Raji (cell line): ENCODE results near the gene UBXN2A.

Experiments
- POLR2A ChIP-seq: IDR thresholded peaks from 2 replicates; pipeline ENCODE4 v1.6.1; 2011; ENCODE audit warnings: low read depth, low read length, control low read depth; ENCODE audit not compliant: insufficient read depth

The UBXN2A gene

GRCh38 chr2:23993736-23994269, 53.5 kb downstream of the UBXN2A start:
- TF ChIP-seq POLR2A: no peak

GRCh38 chr2:23994567-23994966, 54.3 kb downstream of the UBXN2A start:
- no peak for TF ChIP-seq POLR2A

- no peak for TF ChIP-seq POLR2A
These were observed 67.4 kb downstream of the UBXN2A start for GRCh38 chr2:24007693-24008092.

GRCh38 chr2:24008672-24009366, 68.6 kb downstream of the UBXN2A start:
- no peak for TF ChIP-seq POLR2A

- TF ChIP-seq POLR2A: no peak
These were observed 69.1 kb downstream of the UBXN2A start for GRCh38 chr2:24009367-24009679.

GRCh38 chr2:24009680-24010476, 69.6 kb downstream of the UBXN2A start, which contains the start of gene MFSD2B:
Gene MFSD2B (plus strand): TSS chr2:24010085. CDS start chr2:24010097, 12 bp downstream.
- no peak for TF ChIP-seq POLR2A

- TF ChIP-seq POLR2A: no peak
These were observed 70.4 kb downstream of the UBXN2A start for GRCh38 chr2:24010477-24011249.

GRCh38 chr2:24011250-24012104, 71.2 kb downstream of the UBXN2A start:
- TF ChIP-seq POLR2A: no peak

- TF ChIP-seq POLR2A: no peak
These were observed 72.4 kb downstream of the UBXN2A start for GRCh38 chr2:24012521-24013188.

GRCh38 chr2:24015562-24016375, 75.5 kb downstream of the UBXN2A start:
- TF ChIP-seq POLR2A: no peak

- no peak for TF ChIP-seq POLR2A
These were observed 76.1 kb downstream of the UBXN2A start for GRCh38 chr2:24016376-24016761.

- TF ChIP-seq POLR2A: no peak
These were observed 76.8 kb downstream of the UBXN2A start for GRCh38 chr2:24016853-24017703.

- no peak for TF ChIP-seq POLR2A
These were observed 77.4 kb downstream of the UBXN2A start for GRCh38 chr2:24017711-24018110.

- TF ChIP-seq POLR2A: no peak
These were observed 78.0 kb downstream of the UBXN2A start for GRCh38 chr2:24018241-24018640.
